Transverse colon (tissue), 4 donors: ENCODE measurements around the gene NUDT6.

ENCODE experiments used
- CTCF ChIP-seq, 5 experiments: fragments of 200-600 bp in 3 of 5; fragments of 450-650 bp in 2 of 5; sonication (generic) in 3 of 5; IDR thresholded peaks; 1 replicate in 2 of 5; 2 replicates in 3 of 5; pipeline ENCODE4 v1.5.1; 2016 to 2017; ENCODE audit warnings: antibody characterized with exemption in 5 of 5, inconsistent platforms in 3 of 5, mild to moderate bottlenecking in 2 of 5, moderate library complexity in 1 of 5
- EP300 ChIP-seq: sonication (generic); formaldehyde crosslinking; IDR thresholded peaks from one replicate; pipeline ENCODE4 v1.6.1; 2017; ENCODE audit warnings: antibody characterized with exemption, low read depth
- POLR2A ChIP-seq: fragments of 450-650 bp; IDR thresholded peaks from one replicate; pipeline ENCODE4 v1.6.1; 2016; ENCODE audit warnings: antibody characterized with exemption, mild to moderate bottlenecking, moderate library complexity
- POLR2AphosphoS5 ChIP-seq, 3 donors: sonication (generic); formaldehyde crosslinking; IDR thresholded peaks; one replicate each; pipeline ENCODE4 v1.6.1; 2016; ENCODE audit warnings: antibody characterized with exemption in 3 of 3

GRCh38 chr4:122847931-122848330 lies 74.5 kb downstream of the NUDT6 start:
- TF ChIP-seq CTCF (IDR thresholded peaks at IDR 0.05) (no peak), POLR2AphosphoS5 (IDR thresholded peaks at IDR 0.05) (no peak), POLR2A (no peak), EP300 (no peak)
